Stomach (tissue), 9 donors: Measurements from ENCODE around the gene FRAT2. TPM values are rescaled to one million over a fixed set of nuclear protein-coding genes. Genes with fewer than 3 reads are reported as not detected.

Experiments used
- DNase-seq, 2 donors: peaks; one replicate each; pipeline versions ENCODE4 v3.0.0 to v3.0.0-alpha.2; 2013 to 2019
- H3K27ac ChIP-seq, 5 donors: fragments of 200-600 bp in 4 of 5; sonication (generic) in 4 of 5; one replicate each; pipeline ENCODE4 v1.5.1; 2013 to 2019; ENCODE audit warnings: mild to moderate bottlenecking in 1 of 5, moderate library complexity in 1 of 5
- H3K27me3 ChIP-seq, 3 donors: fragments of 200-600 bp; sonication (generic); one replicate each; pipeline ENCODE4 v1.5.1; 2017 to 2019; ENCODE audit warnings: mixed run types in 1 of 3
- H3K36me3 ChIP-seq, 4 donors: fragments of 200-600 bp; sonication (generic); 1 replicate in 3 of 4; 2 replicates in 1 of 4; pipeline ENCODE4 v1.5.1; 2016 to 2019
- H3K4me1 ChIP-seq, 4 donors: fragments of 200-600 bp; sonication (generic); one replicate each; pipeline ENCODE4 v1.5.1; 2016 to 2019
- H3K4me3 ChIP-seq, 4 donors: fragments of 200-600 bp; sonication (generic) in 3 of 4; one replicate each; pipeline ENCODE4 v1.5.1; 2016 to 2019; ENCODE audit warnings: mild to moderate bottlenecking in 1 of 4
- H3K9me3 ChIP-seq, 4 donors: fragments of 200-600 bp; sonication (generic); one replicate each; pipeline ENCODE4 v1.5.1; 2016 to 2019
- EP300 ChIP-seq: sonication (generic); formaldehyde crosslinking; IDR thresholded peaks from one replicate; pipeline ENCODE4 v1.6.1; 2017; ENCODE audit warnings: antibody characterized with exemption
- POLR2A ChIP-seq, 4 donors: fragments of 450-650 bp; IDR thresholded peaks; one replicate each; pipeline ENCODE4 v1.6.1; 2016; ENCODE audit warnings: antibody characterized with exemption in 4 of 4, control low read depth in 2 of 4, mild to moderate bottlenecking in 1 of 4, moderate library complexity in 1 of 4
- POLR2AphosphoS5 ChIP-seq, 3 donors: sonication (generic); formaldehyde crosslinking; IDR thresholded peaks; one replicate each; pipeline ENCODE4 v1.6.1; 2016; ENCODE audit warnings: antibody characterized with exemption in 3 of 3
- WGBS, 5 donors: extraction: QIAGEN DNeasy Blood & Tissue Kit in 3 of 5; methylation state at CpG; one replicate each; pipeline versions ENCODE4 v1.1.5 to v1.1.7; 2013 to 2018; 5-methylcytosine and 5-hydroxymethylcytosine counted together
- intact Hi-C: fragments of 100-400 bp; cut with DNase I; formaldehyde crosslinking; loops from one replicate; pipeline ENCODE4 v1.15.1; 2023; ENCODE audit warnings: low total_unique reads
- polyA plus RNA-seq, 3 donors: library from polyadenylated mRNA; stranded (reverse); fragments of 200-250 nt; gene quantifications; one replicate each; pipeline ENCODE4 v1.2.3, GENCODE V29; 2013
- total RNA-seq, 5 donors: library from RNA; depleted of rRNA; stranded (reverse); fragments of >200 nt; gene quantifications; one replicate each; pipeline versions ENCODE4 v1.1.0 to v1.2.3, GENCODE V29; 2014 to 2016
- TF ChIP-seq, protein P1 (sequence below), 7 experiments: fragments of 450-650 bp in 4 of 7; fragments of 200-600 bp in 3 of 7; sonication (generic) in 3 of 7; IDR thresholded peaks; one replicate each; pipeline ENCODE4 v1.5.1; 2016 to 2019; ENCODE audit warnings: antibody characterized with exemption in 7 of 7, control low read depth in 2 of 7, mild to moderate bottlenecking in 1 of 7
- donor health status: healthy with polysubstance abuse.
- donor health status: Bipolar disorder and iron deficiency.
- donor health status: healthy.

FRAT2 gene
- total and polyA plus RNA-seq, 8 donors, result 6.4 to 213 (median 15.2) TPM

DNA sequence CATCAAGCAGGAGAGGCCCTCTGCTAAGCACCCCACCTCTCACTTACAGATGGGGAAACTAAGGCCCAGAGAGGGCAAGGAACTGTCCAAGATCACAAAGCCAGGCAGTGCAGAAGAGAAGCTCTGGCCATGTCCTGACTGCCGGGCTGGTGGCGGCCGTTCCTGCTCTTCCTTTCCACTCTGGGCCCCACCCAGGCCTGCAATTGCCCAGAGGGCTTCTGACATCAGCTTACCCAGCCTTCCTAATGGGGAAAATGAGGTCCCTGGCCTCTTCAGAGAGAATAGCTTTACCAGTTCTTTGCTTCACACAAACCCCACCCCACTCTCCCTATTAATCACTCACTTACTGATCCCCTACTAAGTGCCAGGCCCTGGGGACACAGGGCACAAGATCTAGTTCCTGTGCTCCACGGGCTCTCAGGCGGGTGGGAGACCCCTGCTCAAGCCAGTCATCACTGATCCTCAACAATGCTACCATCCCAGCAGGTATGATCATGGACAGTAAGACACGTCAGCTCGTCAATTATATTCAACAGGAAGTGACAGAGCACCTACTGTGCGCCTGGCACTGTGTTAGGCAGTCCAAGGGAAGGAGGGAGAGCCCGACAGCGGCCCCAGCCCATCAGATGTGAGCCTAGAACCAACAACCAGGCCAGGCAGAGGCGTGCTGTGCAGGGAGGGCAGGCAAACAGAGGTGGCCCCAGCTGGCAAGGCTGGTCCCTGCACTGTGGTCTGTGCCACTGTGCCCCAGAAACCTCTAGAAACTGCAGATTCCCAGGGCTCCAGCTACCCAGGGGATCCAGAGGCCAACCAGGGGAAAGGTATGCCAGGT is 26.4 kb upstream of the FRAT2 start:
- Histone ChIP-seq H3K27me3 (no peaks in the 10 kb centered on the region), H3K4me1 (peaks cover 0 to 17% (median 0%) of the 10 kb centered on the region in 4 donors), H3K4me3 (no peak overlapping the region), H3K27ac (no peak overlapping the region), H3K9me3 (no peaks in the 10 kb centered on the region), H3K36me3 (peaks cover 15 to 96% (median 89%) of the 10 kb centered on the region in 4 donors)
- intact Hi-C loops, result no loop called here
- TF ChIP-seq POLR2A (IDR thresholded peaks at IDR 0.05) (no peak), EP300 (no peak), POLR2AphosphoS5 (IDR thresholded peaks at IDR 0.05) (no peak)
- TF ChIP-seq, protein P1, sequence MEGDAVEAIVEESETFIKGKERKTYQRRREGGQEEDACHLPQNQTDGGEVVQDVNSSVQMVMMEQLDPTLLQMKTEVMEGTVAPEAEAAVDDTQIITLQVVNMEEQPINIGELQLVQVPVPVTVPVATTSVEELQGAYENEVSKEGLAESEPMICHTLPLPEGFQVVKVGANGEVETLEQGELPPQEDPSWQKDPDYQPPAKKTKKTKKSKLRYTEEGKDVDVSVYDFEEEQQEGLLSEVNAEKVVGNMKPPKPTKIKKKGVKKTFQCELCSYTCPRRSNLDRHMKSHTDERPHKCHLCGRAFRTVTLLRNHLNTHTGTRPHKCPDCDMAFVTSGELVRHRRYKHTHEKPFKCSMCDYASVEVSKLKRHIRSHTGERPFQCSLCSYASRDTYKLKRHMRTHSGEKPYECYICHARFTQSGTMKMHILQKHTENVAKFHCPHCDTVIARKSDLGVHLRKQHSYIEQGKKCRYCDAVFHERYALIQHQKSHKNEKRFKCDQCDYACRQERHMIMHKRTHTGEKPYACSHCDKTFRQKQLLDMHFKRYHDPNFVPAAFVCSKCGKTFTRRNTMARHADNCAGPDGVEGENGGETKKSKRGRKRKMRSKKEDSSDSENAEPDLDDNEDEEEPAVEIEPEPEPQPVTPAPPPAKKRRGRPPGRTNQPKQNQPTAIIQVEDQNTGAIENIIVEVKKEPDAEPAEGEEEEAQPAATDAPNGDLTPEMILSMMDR (IDR thresholded peaks at IDR 0.05), result no peak
- WGBS, 5 donors, result 88 to 97% (median 90%) methylated on average over 10 to 11 of the region's 11 CpGs
- no peak for DNase-seq

DNA sequence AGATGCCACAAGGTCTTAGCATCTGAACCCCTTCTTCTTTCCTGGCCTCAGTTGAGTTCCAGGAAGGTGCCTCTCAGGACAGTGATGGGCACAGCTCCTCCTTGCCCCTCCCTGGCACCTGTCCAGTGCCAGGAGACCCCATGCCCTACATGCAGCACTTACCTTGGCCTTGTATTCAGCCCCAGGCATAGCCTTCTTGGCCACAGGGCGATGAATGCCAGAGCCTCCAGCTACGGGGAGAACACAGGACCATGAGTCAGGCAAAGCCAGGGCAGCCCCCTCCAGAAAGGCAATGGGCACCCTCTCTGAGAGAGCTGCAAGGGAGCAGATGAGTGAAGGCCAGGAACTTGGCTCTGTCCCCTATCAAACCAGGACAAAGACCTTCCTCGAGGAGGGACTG is 24.3 kb upstream of the FRAT2 start:
- Histone ChIP-seq H3K36me3 (peaks cover 13 to 81% (median 70%) of the 10 kb centered on the region in 4 donors), H3K27ac (no peak overlapping the region), H3K9me3 (no peaks in the 10 kb centered on the region), H3K4me1 (peaks cover 0 to 16% (median 2%) of the 10 kb centered on the region in 4 donors), H3K4me3 (no peak overlapping the region), H3K27me3 (no peaks in the 10 kb centered on the region)
- no peak for DNase-seq
- TF ChIP-seq, protein P1 (IDR thresholded peaks at IDR 0.05), result no peak
- TF ChIP-seq POLR2A (IDR thresholded peaks at IDR 0.05), result no peak
- no peak for TF ChIP-seq POLR2AphosphoS5 (IDR thresholded peaks at IDR 0.05)
- TF ChIP-seq EP300, result no peak
- intact Hi-C loops, result no loop called here
- WGBS, 5 donors, result 70 to 80% (median 78%) methylated on average over 2 to 3 of the region's 3 CpGs

DNA sequence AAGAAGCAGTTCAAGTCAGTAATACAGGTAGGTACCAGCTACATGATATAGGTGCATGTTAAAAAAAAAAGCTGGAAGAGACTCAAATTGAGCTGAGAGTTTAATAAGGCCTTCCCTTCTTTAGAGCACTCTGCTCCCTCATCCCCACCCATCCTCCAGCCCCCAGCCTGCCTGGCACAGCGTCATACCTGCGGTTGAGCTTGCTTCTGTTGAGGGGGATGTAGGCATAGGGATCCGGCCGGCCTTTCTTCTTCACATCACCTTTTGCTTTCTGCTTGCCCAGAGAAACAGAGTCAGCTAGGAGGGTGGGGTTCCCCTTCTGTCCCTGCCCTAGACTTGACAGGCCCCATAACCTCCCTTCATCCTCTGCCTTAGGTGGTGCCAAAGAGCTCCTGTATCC is 23.8 kb upstream of the FRAT2 start:
- H3K4me1 ChIP-seq, result peaks cover 0 to 16% (median 2%) of the 10 kb centered on the region in 4 donors
- H3K36me3 ChIP-seq, result peaks cover 11 to 77% (median 66%) of the 10 kb centered on the region in 4 donors
- H3K27me3 ChIP-seq, result no peaks in the 10 kb centered on the region
- no peak overlapping the region for H3K4me3 ChIP-seq
- 93 to 98% (median 95%) methylated on average over 4 of the region's 4 CpGs for WGBS, 5 donors
- intact Hi-C loops, result no loop called here
- TF ChIP-seq POLR2AphosphoS5 (IDR thresholded peaks at IDR 0.05) (no peak), POLR2A (IDR thresholded peaks at IDR 0.05) (no peak), EP300 (no peak)
- TF ChIP-seq, protein P1 (IDR thresholded peaks at IDR 0.05), result no peak
- H3K27ac ChIP-seq, result no peak overlapping the region
- H3K9me3 ChIP-seq, result no peaks in the 10 kb centered on the region
- DNase-seq, result peak in 1 of 2 donors; percentile 1

DNA sequence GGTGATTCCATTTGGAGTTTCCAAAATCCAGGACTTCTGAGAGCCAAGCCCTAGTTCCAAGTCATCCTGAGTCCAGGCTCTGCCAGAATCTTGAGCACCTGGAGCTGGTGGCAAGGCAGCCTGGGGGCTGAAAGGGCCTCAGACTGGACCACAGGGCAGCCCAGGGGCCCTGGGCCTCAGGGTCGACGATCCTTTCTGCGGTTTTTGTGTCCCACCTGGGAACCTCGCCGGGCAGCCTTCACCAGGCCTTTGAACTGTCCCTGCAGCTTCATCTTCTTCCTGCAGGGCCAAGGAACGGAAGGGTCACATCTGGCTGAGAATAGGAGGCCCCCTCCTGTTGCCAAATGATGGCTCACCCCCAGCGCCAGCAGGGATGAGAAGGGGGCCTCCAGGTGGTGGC is 22.4 kb upstream of the FRAT2 start:
- intact Hi-C loops, result no loop called here
- H3K27ac ChIP-seq, result no peak overlapping the region
- peaks cover 7 to 64% (median 52%) of the 10 kb centered on the region in 4 donors for H3K36me3 ChIP-seq

More for the DNA sequence above, 22.4 kb upstream of the FRAT2 start:
- no peak for DNase-seq
- Histone ChIP-seq H3K4me1 (peaks cover 0 to 16% (median 2%) of the 10 kb centered on the region in 4 donors), H3K9me3 (no peaks in the 10 kb centered on the region), H3K27me3 (no peaks in the 10 kb centered on the region), H3K4me3 (no peak overlapping the region)
- TF ChIP-seq, protein P1 (IDR thresholded peaks at IDR 0.05), result no peak
- TF ChIP-seq POLR2AphosphoS5 (IDR thresholded peaks at IDR 0.05) (no peak), EP300 (no peak), POLR2A (IDR thresholded peaks at IDR 0.05) (no peak)
- 78 to 98% (median 88%) methylated on average over 7 of the region's 7 CpGs for WGBS, 5 donors
